Neural cell (in vitro differentiated cells): Measurements from ENCODE around the gene MAP2K1. TPM values are rescaled to one million over a fixed set of nuclear protein-coding genes. Genes with fewer than 3 reads are reported as not detected.

Experiments
- H2AFZ ChIP-seq: fragments of 200-600, 300-800 bp; sonication (generic), shearing (Covaris generic); 2 replicates; pipeline ENCODE4 v1.6.0; 2014; ENCODE audit warnings: low read depth, mild to moderate bottlenecking, antibody characterized with exemption, low read length, moderate library complexity
- H3F3A ChIP-seq: fragments of 200-600 bp; shearing (Covaris generic); 2 replicates; pipeline ENCODE4 v1.6.1; 2016; ENCODE audit warnings: mild to moderate bottlenecking, moderate library complexity, mixed read lengths, antibody characterized with exemption, low read length; ENCODE audit not compliant: insufficient read depth, poor library complexity, severe bottlenecking
- H3K27ac ChIP-seq: fragments of 200-600, 300-800 bp; sonication (generic), shearing (Covaris generic); 2 replicates; pipeline ENCODE4 v1.5.1; 2014; ENCODE audit warnings: mild to moderate bottlenecking, low read length, moderate library complexity
- H3K27me3 ChIP-seq: fragments of 300-800, 200-600 bp; sonication (generic), shearing (Covaris generic); 2 replicates; pipeline ENCODE4 v1.6.0; 2014; ENCODE audit warnings: mild to moderate bottlenecking, low read depth, low read length, moderate library complexity; ENCODE audit not compliant: insufficient read depth
- H3K36me3 ChIP-seq: fragments of 300-800, 200-600 bp; sonication (generic), shearing (Covaris generic); 2 replicates; pipeline ENCODE4 v1.5.1; 2014; ENCODE audit warnings: mild to moderate bottlenecking, antibody characterized with exemption, low read length, moderate library complexity; ENCODE audit not compliant: insufficient read depth
- H3K4me2 ChIP-seq: fragments of 300-800, 200-600 bp; sonication (generic), shearing (Covaris generic); 2 replicates; pipeline ENCODE4 v1.6.0; 2014; ENCODE audit warnings: mild to moderate bottlenecking, low read length
- H3K4me3 ChIP-seq: fragments of 300-800, 200-600 bp; sonication (generic), shearing (Covaris generic); 2 replicates; pipeline ENCODE4 v1.5.1; 2014; ENCODE audit warnings: mild to moderate bottlenecking, low read length, moderate library complexity
- H3K79me2 ChIP-seq: fragments of 200-600 bp; shearing (Covaris generic); replicated peaks from 2 replicates; pipeline ENCODE4 v1.6.0; 2014; ENCODE audit warnings: mild to moderate bottlenecking, low read length, moderate library complexity; ENCODE audit not compliant: insufficient read depth
- H3K9ac ChIP-seq: fragments of 300-800, 200-600 bp; sonication (generic), shearing (Covaris generic); 2 replicates; pipeline ENCODE4 v1.6.1; 2016; ENCODE audit warnings: mild to moderate bottlenecking, low read length, mixed read lengths
- H3K9me2 ChIP-seq: fragments of 200-600 bp; shearing (Covaris generic); 2 replicates; pipeline ENCODE4 v1.6.1; 2016; ENCODE audit warnings: mild to moderate bottlenecking, low read length, mixed read lengths; ENCODE audit not compliant: insufficient read depth
- H3K9me3 ChIP-seq: fragments of 200-600, 300-800 bp; sonication (generic), shearing (Covaris generic); 2 replicates; pipeline ENCODE4 v1.6.1; 2016; ENCODE audit warnings: mild to moderate bottlenecking, mixed run types, low read length, moderate library complexity, mixed read lengths
- H4K20me1 ChIP-seq: fragments of 200-600 bp; shearing (Covaris generic); 2 replicates; pipeline ENCODE4 v1.6.1; 2016; ENCODE audit warnings: mild to moderate bottlenecking, mixed run types; ENCODE audit not compliant: insufficient read depth
- CTCF ChIP-seq: fragments of 450-650 bp; IDR thresholded peaks from 2 replicates; pipeline ENCODE4 v1.5.1; 2014; ENCODE audit warnings: antibody characterized with exemption, mild to moderate bottlenecking, moderate library complexity; ENCODE audit not compliant: poor library complexity, severe bottlenecking
- EP300 ChIP-seq: fragments of 450-650 bp; conservative IDR thresholded peaks from 2 replicates; pipeline ENCODE4 v1.6.1; 2014; ENCODE audit warnings: antibody characterized with exemption, mild to moderate bottlenecking, moderate library complexity; ENCODE audit not compliant: poor library complexity, severe bottlenecking
- EZH2 ChIP-seq: fragments of 200-600, 300-800 bp; shearing (Covaris generic), sonication (generic); IDR thresholded peaks from 2 replicates; pipeline ENCODE4 v1.6.1; 2014; ENCODE audit warnings: antibody characterized with exemption, low read length, borderline replicate concordance, mild to moderate bottlenecking; ENCODE audit not compliant: insufficient read depth, poor library complexity, severe bottlenecking
- MXI1 ChIP-seq: fragments of 450-650 bp; conservative IDR thresholded peaks from 2 replicates; pipeline ENCODE4 v1.6.1; 2014; ENCODE audit warnings: antibody characterized with exemption, mild to moderate bottlenecking; ENCODE audit not compliant: poor library complexity, severe bottlenecking
- POLR2AphosphoS5 ChIP-seq: IDR thresholded peaks from 2 replicates; pipeline ENCODE4 v1.6.1; 2012
- RAD21 ChIP-seq: fragments of 450-650 bp; conservative IDR thresholded peaks from 2 replicates; pipeline ENCODE4 v1.6.1; 2014; ENCODE audit warnings: antibody characterized with exemption, mild to moderate bottlenecking, moderate library complexity
- REST ChIP-seq: IDR thresholded peaks from 2 replicates; pipeline ENCODE4 v1.6.1; 2012; ENCODE audit warnings: borderline replicate concordance
- SMC3 ChIP-seq: fragments of 450-650 bp; conservative IDR thresholded peaks from 2 replicates; pipeline ENCODE4 v1.6.1; 2014; ENCODE audit warnings: antibody characterized with exemption, mild to moderate bottlenecking, moderate library complexity; ENCODE audit not compliant: poor library complexity
- TAF1 ChIP-seq: IDR thresholded peaks from 2 replicates; pipeline ENCODE4 v1.6.1; 2012; ENCODE audit warnings: low read depth
- polyA plus RNA-seq: library from polyadenylated mRNA; depleted of rRNA; stranded (reverse); fragments of >200 nt; gene quantifications from 2 replicates; pipeline ENCODE4 v1.2.3, GENCODE V29; 2014

The MAP2K1 gene
- polyA plus RNA-seq, 1 donor from 2014 or later: 24.7 TPM

- no peaks in the 10 kb centered on the region for H3K27me3 ChIP-seq
- H3K9ac ChIP-seq: no peak overlapping the region
- TF ChIP-seq MXI1: no peak
- TF ChIP-seq SMC3: no peak
- TF ChIP-seq EP300: no peak
- TF ChIP-seq POLR2AphosphoS5: no peak
- H2AFZ ChIP-seq: no peak overlapping the region
- no peak overlapping the region for H3K4me3 ChIP-seq
- no peak overlapping the region for H3K4me2 ChIP-seq
- H4K20me1 ChIP-seq: no peaks in the 10 kb centered on the region
- H3F3A ChIP-seq: no peaks in the 10 kb centered on the region
- H3K9me2 ChIP-seq: no peaks in the 10 kb centered on the region
- H3K36me3 ChIP-seq: no peaks in the 10 kb centered on the region
- no peak overlapping the region for H3K27ac ChIP-seq
- H3K79me2 ChIP-seq: peaks cover 23% of the 10 kb centered on the region
- no peaks in the 10 kb centered on the region for H3K9me3 ChIP-seq
These were observed 121.7 kb downstream of the MAP2K1 start for GRCh38 chr15:66508293-66508883.

- H4K20me1 ChIP-seq: no peaks in the 10 kb centered on the region
- no peak overlapping the region for H3K9ac ChIP-seq
- no peak overlapping the region for H3K27ac ChIP-seq
- H3F3A ChIP-seq: no peaks in the 10 kb centered on the region
- H2AFZ ChIP-seq: no peak overlapping the region
- TF ChIP-seq EZH2 (no peak), MXI1 (no peak), SMC3 (no peak)
- H3K79me2 ChIP-seq: no peaks in the 10 kb centered on the region
- H3K9me3 ChIP-seq: no peaks in the 10 kb centered on the region
- no peaks in the 10 kb centered on the region for H3K36me3 ChIP-seq
- H3K9me2 ChIP-seq: no peaks in the 10 kb centered on the region
- no peak overlapping the region for H3K4me3 ChIP-seq
- H3K4me2 ChIP-seq: no peak overlapping the region
- H3K27me3 ChIP-seq: no peaks in the 10 kb centered on the region
These were observed 127.9 kb downstream of the MAP2K1 start for GRCh38 chr15:66514586-66514985.

- no peak overlapping the region for H3K9ac ChIP-seq
- no peaks in the 10 kb centered on the region for H3K27me3 ChIP-seq
- no peaks in the 10 kb centered on the region for H3K9me2 ChIP-seq
- TF ChIP-seq REST (no peak), RAD21 (no peak), CTCF (no peak), SMC3 (no peak), MXI1 (no peak), TAF1 (no peak), POLR2AphosphoS5 (no peak), EP300 (no peak), EZH2 (no peak)
- H3F3A ChIP-seq: no peaks in the 10 kb centered on the region
- H3K36me3 ChIP-seq: no peaks in the 10 kb centered on the region
- H3K4me3 ChIP-seq: no peak overlapping the region
- no peaks in the 10 kb centered on the region for H3K79me2 ChIP-seq
- no peaks in the 10 kb centered on the region for H3K9me3 ChIP-seq
- no peaks in the 10 kb centered on the region for H4K20me1 ChIP-seq
- no peak overlapping the region for H2AFZ ChIP-seq
- H3K4me2 ChIP-seq: no peak overlapping the region
- no peak overlapping the region for H3K27ac ChIP-seq
These were observed 129.2 kb downstream of the MAP2K1 start for GRCh38 chr15:66515901-66516322.
